K562 (cell line): ENCODE results near the gene KLHDC10. TPM values are rescaled to one million over a fixed set of nuclear protein-coding genes. Genes with fewer than 3 reads are reported as not detected.

Experiments used
- CBX1 ChIP-seq: sonication (generic); IDR thresholded peaks from 2 replicates; pipeline ENCODE4 v1.6.1; 2016; ENCODE audit warnings: antibody characterized with exemption, low read depth, mild to moderate bottlenecking
- HCFC1 ChIP-seq: IDR thresholded peaks from 2 replicates; pipeline ENCODE4 v1.6.1; 2012; ENCODE audit warnings: low read depth, low read length, improper control_type of control experiment
- HNRNPH1 ChIP-seq: fragments of 200-400 bp; formaldehyde crosslinking; optimal IDR thresholded peaks from 2 replicates; pipeline ENCODE3; 2017; ENCODE audit warnings: low read depth, mild to moderate bottlenecking, low read length, moderate library complexity
- NEUROD1 ChIP-seq: fragments of 150-350 bp; IDR thresholded peaks from 2 replicates; pipeline ENCODE4 v1.6.1; 2014; ENCODE audit warnings: borderline replicate concordance, low read length, low read depth; ENCODE audit not compliant: partially characterized antibody
- PURB ChIP-seq: sonication (generic); formaldehyde crosslinking; IDR thresholded peaks from 2 replicates; pipeline ENCODE4 v1.9.0; 2021; ENCODE audit warnings: low read depth, mild to moderate bottlenecking, missing genetic modification reagents
- RFX5 ChIP-seq: IDR thresholded peaks from 2 replicates; pipeline ENCODE4 v1.6.1; 2011; ENCODE audit warnings: low read depth, mild to moderate bottlenecking, improper control_type of control experiment, low read length
- SMAD4 ChIP-seq: fragments of 250-450 bp; sonication (Bioruptor Pico); conservative IDR thresholded peaks from 2 replicates; pipeline ENCODE4 v1.8.0; 2021; ENCODE audit warnings: inconsistent platforms, mild to moderate bottlenecking, moderate library complexity
- ZNF224 ChIP-seq: sonication (generic); formaldehyde crosslinking; IDR thresholded peaks from 2 replicates; pipeline ENCODE4 v1.8.0; 2022; ENCODE audit warnings: mild to moderate bottlenecking, missing genetic modification reagents
- polyA plus RNA-seq, 8 experiments: library from polyadenylated mRNA; depleted of rRNA in 4 of 8; stranded (reverse) in 5 of 8; unstranded in 3 of 8; fragments of >200 nt; fragmentation: Nextera tagmentation in 2 of 8; fragmentation: Illumina TruSeq in 1 of 8; extraction: Ambion mirVana in 2 of 8; extraction: Trizol in 1 of 8; gene quantifications; 2 replicates each; pipeline versions ENCODE4 v1.2.1 to v1.2.3, GENCODE V29; 2011 to 2014; ENCODE audit warnings: inconsistent platforms in 1 of 8, missing spikeins in 1 of 8
- total RNA-seq, 7 experiments: library from RNA; depleted of rRNA in 6 of 7; stranded (reverse); fragments of >200 nt in 6 of 7; fragmentation: Illumina TruSeq in 2 of 7; extraction: Trizol in 2 of 7; gene quantifications; 2 replicates each; pipeline versions ENCODE4 v1.2.1 to v1.2.3, GENCODE V29; 2011 to 2021; ENCODE audit warnings: low replicate concordance in 1 of 7
- TF ChIP-seq, protein P1 (sequence below): fragments of 250-450 bp; sonication (Bioruptor Pico); IDR thresholded peaks from 2 replicates; pipeline ENCODE4 v1.5.0; 2021; ENCODE audit warnings: mild to moderate bottlenecking, moderate library complexity
- TF ChIP-seq, protein P2 (sequence below): fragments of 450-650 bp; IDR thresholded peaks from 2 replicates; pipeline ENCODE4 v1.6.1; 2016; ENCODE audit warnings: mild to moderate bottlenecking, moderate library complexity

The KLHDC10 gene
- total and polyA plus RNA-seq, 9 of the 15 experiments (the other 6 are each of a cell fraction or from before 2014, with no cell fraction given): 9.8 to 80.5 (median 31.4) TPM

DNA sequence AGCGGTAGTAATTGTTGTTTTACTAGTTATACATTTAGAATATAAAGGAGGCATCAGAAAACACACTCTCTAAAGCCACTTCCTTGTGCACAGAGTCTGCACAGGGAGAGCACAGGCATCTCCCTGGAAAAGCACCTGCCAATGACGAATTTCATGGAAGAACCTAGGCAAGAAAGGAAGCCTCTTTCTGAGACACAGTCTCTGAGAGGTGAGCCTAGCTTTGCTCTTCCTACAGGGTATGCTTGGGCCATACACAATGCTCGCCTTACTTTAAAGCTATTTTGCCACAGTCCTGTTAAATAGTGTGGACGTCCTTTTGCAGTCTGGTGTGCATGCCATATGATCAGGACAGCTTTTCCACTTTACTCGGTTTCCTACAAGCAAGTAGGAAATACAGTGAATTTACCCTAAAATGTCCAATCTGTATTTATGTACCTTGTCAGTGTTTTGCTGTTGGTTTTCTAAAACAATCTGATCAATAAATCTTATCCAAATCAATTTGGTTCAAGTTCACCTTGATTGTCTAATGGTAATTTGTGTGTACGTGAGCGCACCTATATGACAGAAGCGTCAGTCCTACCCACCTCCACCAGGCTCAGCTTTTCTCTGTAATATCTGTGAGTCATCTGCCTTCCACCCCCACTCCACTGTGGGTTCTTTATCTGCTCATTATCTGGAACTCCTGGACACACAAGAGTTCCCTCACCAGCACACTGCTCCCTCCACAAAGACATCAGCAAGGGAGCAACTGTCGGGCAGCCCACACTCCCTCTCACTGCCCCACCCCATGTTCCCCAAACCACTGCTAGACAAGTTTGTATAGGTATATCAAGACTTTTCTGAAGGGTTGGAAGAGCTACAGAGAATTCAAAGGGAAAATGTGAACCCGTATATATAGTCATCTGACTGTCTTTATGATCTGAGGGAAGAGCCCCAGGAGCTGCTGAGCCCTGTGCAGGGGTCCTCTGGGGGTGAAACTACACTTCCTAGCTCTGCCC, 65.2 kb downstream of the KLHDC10 start (continued):
- TF ChIP-seq, protein P1, sequence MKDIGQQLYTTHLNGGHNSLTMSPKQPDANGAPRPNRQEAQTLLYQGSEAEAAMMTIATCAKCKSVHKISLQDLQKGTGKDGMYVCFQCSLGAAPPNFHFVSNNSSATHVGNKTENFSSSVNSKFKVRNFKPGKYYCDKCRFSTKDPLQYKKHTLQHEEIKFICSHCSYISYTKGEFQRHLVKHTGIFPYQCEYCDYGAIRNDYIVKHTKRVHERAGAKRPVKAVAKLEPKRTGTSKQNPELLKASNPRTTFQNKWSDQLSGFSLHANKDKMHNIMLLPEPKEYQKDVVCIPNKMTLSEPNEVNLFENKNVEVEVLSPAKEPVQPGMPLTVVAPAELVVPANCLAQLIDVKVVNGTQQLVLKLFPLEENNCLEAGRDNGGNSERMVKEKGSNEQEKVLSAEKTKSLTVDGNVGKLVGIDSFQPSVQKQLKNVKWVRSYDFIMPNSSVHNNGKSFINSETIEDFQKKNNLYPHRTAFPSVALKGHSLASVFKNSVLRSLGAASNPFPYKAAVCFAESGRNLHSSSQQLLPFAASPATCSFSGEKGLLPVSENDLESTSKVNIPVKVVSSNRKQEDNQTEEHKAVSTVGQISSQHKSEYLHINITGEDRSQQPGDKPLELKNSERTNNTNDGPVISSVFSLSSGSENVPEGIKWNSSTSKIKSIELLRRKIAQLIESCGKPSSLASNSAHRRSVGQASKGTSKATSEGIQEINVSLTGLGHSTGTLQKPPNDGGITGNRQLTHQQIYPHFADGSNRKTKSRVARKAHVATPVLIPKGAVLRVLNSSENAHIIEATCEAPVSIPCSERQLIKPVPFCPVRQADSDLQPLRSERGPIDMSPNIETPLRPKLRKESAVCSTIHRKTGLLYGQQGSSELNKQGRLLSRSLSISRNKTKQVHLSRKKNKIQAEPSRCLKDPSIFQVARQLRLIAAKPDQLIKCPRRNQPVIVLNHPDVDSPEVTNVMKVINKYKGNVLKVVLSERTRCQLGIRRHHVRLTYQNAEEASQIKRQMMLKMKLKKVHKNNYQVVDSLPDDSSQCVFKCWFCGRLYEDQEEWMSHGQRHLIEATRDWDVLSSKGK (CRISPR knock-in tag): no peak
- no peak for TF ChIP-seq PURB (CRISPR knock-in tag)
- no peak for TF ChIP-seq RFX5
- peak; percentile 87 for TF ChIP-seq SMAD4 (CRISPR knock-in tag)
- TF ChIP-seq ZNF224 (CRISPR knock-in tag): no peak
- peak; percentile 97 for TF ChIP-seq NEUROD1
- TF ChIP-seq, protein P2, sequence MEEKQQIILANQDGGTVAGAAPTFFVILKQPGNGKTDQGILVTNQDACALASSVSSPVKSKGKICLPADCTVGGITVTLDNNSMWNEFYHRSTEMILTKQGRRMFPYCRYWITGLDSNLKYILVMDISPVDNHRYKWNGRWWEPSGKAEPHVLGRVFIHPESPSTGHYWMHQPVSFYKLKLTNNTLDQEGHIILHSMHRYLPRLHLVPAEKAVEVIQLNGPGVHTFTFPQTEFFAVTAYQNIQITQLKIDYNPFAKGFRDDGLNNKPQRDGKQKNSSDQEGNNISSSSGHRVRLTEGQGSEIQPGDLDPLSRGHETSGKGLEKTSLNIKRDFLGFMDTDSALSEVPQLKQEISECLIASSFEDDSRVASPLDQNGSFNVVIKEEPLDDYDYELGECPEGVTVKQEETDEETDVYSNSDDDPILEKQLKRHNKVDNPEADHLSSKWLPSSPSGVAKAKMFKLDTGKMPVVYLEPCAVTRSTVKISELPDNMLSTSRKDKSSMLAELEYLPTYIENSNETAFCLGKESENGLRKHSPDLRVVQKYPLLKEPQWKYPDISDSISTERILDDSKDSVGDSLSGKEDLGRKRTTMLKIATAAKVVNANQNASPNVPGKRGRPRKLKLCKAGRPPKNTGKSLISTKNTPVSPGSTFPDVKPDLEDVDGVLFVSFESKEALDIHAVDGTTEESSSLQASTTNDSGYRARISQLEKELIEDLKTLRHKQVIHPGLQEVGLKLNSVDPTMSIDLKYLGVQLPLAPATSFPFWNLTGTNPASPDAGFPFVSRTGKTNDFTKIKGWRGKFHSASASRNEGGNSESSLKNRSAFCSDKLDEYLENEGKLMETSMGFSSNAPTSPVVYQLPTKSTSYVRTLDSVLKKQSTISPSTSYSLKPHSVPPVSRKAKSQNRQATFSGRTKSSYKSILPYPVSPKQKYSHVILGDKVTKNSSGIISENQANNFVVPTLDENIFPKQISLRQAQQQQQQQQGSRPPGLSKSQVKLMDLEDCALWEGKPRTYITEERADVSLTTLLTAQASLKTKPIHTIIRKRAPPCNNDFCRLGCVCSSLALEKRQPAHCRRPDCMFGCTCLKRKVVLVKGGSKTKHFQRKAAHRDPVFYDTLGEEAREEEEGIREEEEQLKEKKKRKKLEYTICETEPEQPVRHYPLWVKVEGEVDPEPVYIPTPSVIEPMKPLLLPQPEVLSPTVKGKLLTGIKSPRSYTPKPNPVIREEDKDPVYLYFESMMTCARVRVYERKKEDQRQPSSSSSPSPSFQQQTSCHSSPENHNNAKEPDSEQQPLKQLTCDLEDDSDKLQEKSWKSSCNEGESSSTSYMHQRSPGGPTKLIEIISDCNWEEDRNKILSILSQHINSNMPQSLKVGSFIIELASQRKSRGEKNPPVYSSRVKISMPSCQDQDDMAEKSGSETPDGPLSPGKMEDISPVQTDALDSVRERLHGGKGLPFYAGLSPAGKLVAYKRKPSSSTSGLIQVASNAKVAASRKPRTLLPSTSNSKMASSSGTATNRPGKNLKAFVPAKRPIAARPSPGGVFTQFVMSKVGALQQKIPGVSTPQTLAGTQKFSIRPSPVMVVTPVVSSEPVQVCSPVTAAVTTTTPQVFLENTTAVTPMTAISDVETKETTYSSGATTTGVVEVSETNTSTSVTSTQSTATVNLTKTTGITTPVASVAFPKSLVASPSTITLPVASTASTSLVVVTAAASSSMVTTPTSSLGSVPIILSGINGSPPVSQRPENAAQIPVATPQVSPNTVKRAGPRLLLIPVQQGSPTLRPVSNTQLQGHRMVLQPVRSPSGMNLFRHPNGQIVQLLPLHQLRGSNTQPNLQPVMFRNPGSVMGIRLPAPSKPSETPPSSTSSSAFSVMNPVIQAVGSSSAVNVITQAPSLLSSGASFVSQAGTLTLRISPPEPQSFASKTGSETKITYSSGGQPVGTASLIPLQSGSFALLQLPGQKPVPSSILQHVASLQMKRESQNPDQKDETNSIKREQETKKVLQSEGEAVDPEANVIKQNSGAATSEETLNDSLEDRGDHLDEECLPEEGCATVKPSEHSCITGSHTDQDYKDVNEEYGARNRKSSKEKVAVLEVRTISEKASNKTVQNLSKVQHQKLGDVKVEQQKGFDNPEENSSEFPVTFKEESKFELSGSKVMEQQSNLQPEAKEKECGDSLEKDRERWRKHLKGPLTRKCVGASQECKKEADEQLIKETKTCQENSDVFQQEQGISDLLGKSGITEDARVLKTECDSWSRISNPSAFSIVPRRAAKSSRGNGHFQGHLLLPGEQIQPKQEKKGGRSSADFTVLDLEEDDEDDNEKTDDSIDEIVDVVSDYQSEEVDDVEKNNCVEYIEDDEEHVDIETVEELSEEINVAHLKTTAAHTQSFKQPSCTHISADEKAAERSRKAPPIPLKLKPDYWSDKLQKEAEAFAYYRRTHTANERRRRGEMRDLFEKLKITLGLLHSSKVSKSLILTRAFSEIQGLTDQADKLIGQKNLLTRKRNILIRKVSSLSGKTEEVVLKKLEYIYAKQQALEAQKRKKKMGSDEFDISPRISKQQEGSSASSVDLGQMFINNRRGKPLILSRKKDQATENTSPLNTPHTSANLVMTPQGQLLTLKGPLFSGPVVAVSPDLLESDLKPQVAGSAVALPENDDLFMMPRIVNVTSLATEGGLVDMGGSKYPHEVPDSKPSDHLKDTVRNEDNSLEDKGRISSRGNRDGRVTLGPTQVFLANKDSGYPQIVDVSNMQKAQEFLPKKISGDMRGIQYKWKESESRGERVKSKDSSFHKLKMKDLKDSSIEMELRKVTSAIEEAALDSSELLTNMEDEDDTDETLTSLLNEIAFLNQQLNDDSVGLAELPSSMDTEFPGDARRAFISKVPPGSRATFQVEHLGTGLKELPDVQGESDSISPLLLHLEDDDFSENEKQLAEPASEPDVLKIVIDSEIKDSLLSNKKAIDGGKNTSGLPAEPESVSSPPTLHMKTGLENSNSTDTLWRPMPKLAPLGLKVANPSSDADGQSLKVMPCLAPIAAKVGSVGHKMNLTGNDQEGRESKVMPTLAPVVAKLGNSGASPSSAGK: no peak
- peak; percentile 33; the same call in 1 of the 2 replicates for TF ChIP-seq CBX1
- peak; percentile 46 for TF ChIP-seq HCFC1
- no peak for TF ChIP-seq HNRNPH1
